GM21723 (cell line): ENCODE measurements around the gene AJM1.
A peak's percentile ranks its signal among the peaks of the same experiment; 100 is the strongest.

Experiments used
- ATAC-seq: cut with Tn5 transposase; IDR thresholded peaks from one replicate; pipeline ENCODE4 v1.9.1; 2021; ENCODE audit warnings: mild to moderate bottlenecking, moderate library complexity; ENCODE audit not compliant: unreplicated experiment

AJM1 gene

GRCh38 chr9:136807281-136808074 is 34.8 kb upstream of the AJM1 start, which contains the start of gene RABL6:
Gene RABL6, plus strand, starts transcription at chr9:136807948. Its CDS starts 249 bp downstream, at chr9:136808197.
- ATAC-seq, result peak; percentile 59

GRCh38 chr9:136808075-136808805 is 34.0 kb upstream of the AJM1 start:
- peak; percentile 30 for ATAC-seq

GRCh38 chr9:136808806-136809158 is 33.5 kb upstream of the AJM1 start:
- no peak for ATAC-seq

GRCh38 chr9:136814725-136815421 is 27.4 kb upstream of the AJM1 start:
- no peak for ATAC-seq

- no peak for ATAC-seq
These were observed 26.9 kb upstream of the AJM1 start for GRCh38 chr9:136815422-136815782.

GRCh38 chr9:136820971-136821825 is 21.1 kb upstream of the AJM1 start:
- no peak for ATAC-seq

GRCh38 chr9:136821826-136822544 is 20.3 kb upstream of the AJM1 start:
- no peak for ATAC-seq

GRCh38 chr9:136823136-136824046 is 18.9 kb upstream of the AJM1 start:
- ATAC-seq, result no peak

- no peak for ATAC-seq
These were observed 17.6 kb upstream of the AJM1 start for GRCh38 chr9:136824496-136825225.

- no peak for ATAC-seq
These were observed 16.7 kb upstream of the AJM1 start for GRCh38 chr9:136825295-136826187.

GRCh38 chr9:136826188-136826541 is 16.1 kb upstream of the AJM1 start:
- ATAC-seq, result no peak

GRCh38 chr9:136826703-136827582 is 15.3 kb upstream of the AJM1 start:
- ATAC-seq, result no peak

GRCh38 chr9:136827794-136828473 is 14.3 kb upstream of the AJM1 start:
- no peak for ATAC-seq

- ATAC-seq, result no peak
These were observed 13.7 kb upstream of the AJM1 start for GRCh38 chr9:136828474-136829140.

GRCh38 chr9:136829412-136829811 is 12.9 kb upstream of the AJM1 start:
- no peak for ATAC-seq
